ENCODE results near the gene PLEKHG4.

The PLEKHG4 gene

DNA sequence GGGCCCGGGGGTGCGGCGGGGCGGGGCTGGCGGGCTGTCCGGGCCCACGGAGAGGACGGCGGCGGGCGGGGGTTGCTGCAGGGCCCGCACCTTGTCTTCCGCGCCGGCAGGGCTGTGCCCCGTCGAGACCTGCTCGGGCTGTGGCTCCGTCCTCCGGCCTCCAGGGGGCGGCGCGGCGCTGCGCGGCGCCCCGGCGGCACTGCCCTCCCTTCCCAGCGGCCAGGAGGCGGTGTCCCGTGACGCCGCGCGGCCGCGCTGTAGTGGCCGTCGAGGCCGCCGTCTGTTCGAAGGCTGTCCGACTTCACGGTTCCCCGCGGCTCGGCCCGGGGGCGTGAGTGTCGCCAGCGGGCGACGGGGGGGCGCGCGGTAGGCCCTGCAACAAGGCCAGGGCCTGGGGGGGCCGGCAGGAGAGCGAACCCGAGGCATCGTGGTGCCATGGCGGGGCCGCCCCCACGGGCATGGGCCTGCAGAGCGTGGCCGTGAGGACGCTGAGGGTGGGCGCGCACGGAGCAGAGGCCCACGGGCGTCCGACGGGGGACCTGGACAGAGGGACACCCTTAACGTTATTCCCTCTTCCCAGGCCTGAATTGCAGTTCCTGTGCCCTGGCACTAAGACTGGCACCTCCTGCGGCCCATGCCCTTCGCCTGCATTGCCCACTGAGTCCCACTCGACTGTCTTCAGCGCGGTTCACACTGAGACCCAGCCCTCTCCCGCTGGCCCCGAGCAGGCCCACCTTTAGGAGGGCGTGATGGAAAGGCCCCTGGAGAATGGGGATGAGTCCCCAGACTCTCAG, at the start of gene PLEKHG4:
Gene PLEKHG4, plus strand, starts transcription at position 237 of the 794 bp plus-strand sequence. Its CDS starts 513 bp downstream, at position 750.
- peak within 1 kb of the TSS; percentile 82 to 84 for H3K4me3 ChIP-seq (ENCODE audit: low read depth in 1 of 2, low read length in 2 of 2)
- H3K9me3 ChIP-seq (ENCODE audit: control insufficient read depth in 1 of 2, low read length in 2 of 2) = no peaks in the 10 kb centered on the region
- peaks cover 11 to 15% of the 10 kb centered on the region in 2 donors for H3K4me1 ChIP-seq (ENCODE audit: control insufficient read depth in 1 of 2, insufficient read depth in 2 of 2, low read length in 2 of 2)
- no peaks in the 10 kb centered on the region for H3K27me3 ChIP-seq (ENCODE audit: control insufficient read depth in 1 of 2, insufficient read depth in 2 of 2, low read length in 2 of 2)
- H3K36me3 ChIP-seq (ENCODE audit: control insufficient read depth in 1 of 2, insufficient read depth in 2 of 2, low read length in 2 of 2) = peaks cover 0 to 7% of the 10 kb centered on the region in 2 donors
- peak within 1 kb of the TSS; percentile 68 to 70 for H3K9ac ChIP-seq (ENCODE audit: low read depth in 1 of 2, low read length in 2 of 2)
- no peak within 1 kb of the TSS for H3K27ac ChIP-seq (ENCODE audit: low read depth, low read length)

GRCh38 chr16:67229906-67230808, 49.2 kb upstream of the PLEKHG4 start:
- H3K9me3 ChIP-seq (ENCODE audit: control insufficient read depth in 1 of 2, low read length in 2 of 2) = no peaks in the 10 kb centered on the region
- no peak overlapping the region for H3K4me3 ChIP-seq (ENCODE audit: low read depth in 1 of 2, low read length in 2 of 2)
- H3K4me1 ChIP-seq (ENCODE audit: control insufficient read depth in 1 of 2, insufficient read depth in 2 of 2, low read length in 2 of 2) = peaks cover 39 to 42% of the 10 kb centered on the region in 2 donors
- no peaks in the 10 kb centered on the region for H3K27me3 ChIP-seq (ENCODE audit: control insufficient read depth in 1 of 2, insufficient read depth in 2 of 2, low read length in 2 of 2)
- H3K9ac ChIP-seq (ENCODE audit: low read depth in 1 of 2, low read length in 2 of 2) = no peak overlapping the region
- H3K27ac ChIP-seq (ENCODE audit: low read depth, low read length) = no peak overlapping the region
- H3K36me3 ChIP-seq (ENCODE audit: control insufficient read depth in 1 of 2, insufficient read depth in 2 of 2, low read length in 2 of 2) = peaks cover 34 to 52% of the 10 kb centered on the region in 2 donors

- Histone ChIP-seq H3K27ac (ENCODE audit: low read depth, low read length) (no peak overlapping the region), H3K4me1 (ENCODE audit: control insufficient read depth in 1 of 2, insufficient read depth in 2 of 2, low read length in 2 of 2) (peaks cover 33 to 34% of the 10 kb centered on the region in 2 donors), H3K4me3 (ENCODE audit: low read depth in 1 of 2, low read length in 2 of 2) (no peak overlapping the region), H3K9ac (ENCODE audit: low read depth in 1 of 2, low read length in 2 of 2) (no peak overlapping the region), H3K27me3 (ENCODE audit: control insufficient read depth in 1 of 2, insufficient read depth in 2 of 2, low read length in 2 of 2) (no peaks in the 10 kb centered on the region), H3K36me3 (ENCODE audit: control insufficient read depth in 1 of 2, insufficient read depth in 2 of 2, low read length in 2 of 2) (peaks cover 40 to 58% of the 10 kb centered on the region in 2 donors), H3K9me3 (ENCODE audit: control insufficient read depth in 1 of 2, low read length in 2 of 2) (no peaks in the 10 kb centered on the region)
Measured at GRCh38 chr16:67230809-67231660, 48.3 kb upstream of the PLEKHG4 start.

DNA sequence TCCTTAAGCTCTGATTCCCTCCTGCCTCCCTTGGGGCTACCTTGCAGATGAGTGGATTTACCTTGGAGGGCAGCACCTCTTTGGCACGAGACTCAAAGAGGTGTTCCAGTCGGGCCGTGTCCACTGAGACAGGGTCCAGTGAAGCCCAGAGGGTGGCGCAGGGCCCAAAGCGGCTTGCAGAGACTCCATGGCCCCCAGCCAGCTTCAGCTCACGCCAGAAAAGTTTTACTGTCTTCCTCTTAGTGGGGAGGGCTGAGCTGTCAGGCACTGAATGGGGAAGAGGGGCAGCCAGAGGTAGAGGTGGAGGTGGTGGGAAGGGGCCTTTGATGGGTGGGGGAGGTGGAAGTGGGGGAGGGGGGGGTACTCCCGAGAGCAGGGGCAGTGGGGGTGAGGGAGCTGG, 45.7 kb upstream of the PLEKHG4 start:
- Histone ChIP-seq H3K27ac (ENCODE audit: low read depth, low read length) (no peak overlapping the region), H3K4me3 (ENCODE audit: low read depth in 1 of 2, low read length in 2 of 2) (no peak overlapping the region), H3K9ac (ENCODE audit: low read depth in 1 of 2, low read length in 2 of 2) (no peak overlapping the region), H3K9me3 (ENCODE audit: control insufficient read depth in 1 of 2, low read length in 2 of 2) (no peaks in the 10 kb centered on the region), H3K27me3 (ENCODE audit: control insufficient read depth in 1 of 2, insufficient read depth in 2 of 2, low read length in 2 of 2) (no peaks in the 10 kb centered on the region), H3K4me1 (ENCODE audit: control insufficient read depth in 1 of 2, insufficient read depth in 2 of 2, low read length in 2 of 2) (peaks cover 15 to 16% of the 10 kb centered on the region in 2 donors), H3K36me3 (ENCODE audit: control insufficient read depth in 1 of 2, insufficient read depth in 2 of 2, low read length in 2 of 2) (peaks cover 48 to 74% of the 10 kb centered on the region in 2 donors)

DNA sequence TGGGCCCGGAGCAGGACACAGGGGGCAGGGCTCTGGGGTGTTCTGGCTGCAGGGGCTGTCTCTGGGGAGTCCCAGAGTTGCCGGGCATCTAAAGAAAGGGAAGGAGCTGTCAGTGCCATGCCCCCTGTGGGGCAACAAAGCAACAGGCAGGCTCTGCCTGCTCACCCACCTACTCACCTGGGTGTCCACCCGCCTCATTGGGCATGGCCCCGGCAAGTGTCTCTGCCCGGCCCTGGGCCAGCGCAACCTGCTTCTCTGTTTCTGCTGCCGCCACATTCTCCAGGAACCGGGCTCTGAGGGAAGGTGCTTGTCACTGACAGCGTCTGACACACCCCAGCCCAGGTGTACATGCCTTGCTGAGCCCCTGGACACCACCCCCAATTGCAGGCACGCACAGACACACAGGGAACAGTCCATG, 45.1 kb upstream of the PLEKHG4 start:
- Histone ChIP-seq H3K4me1 (ENCODE audit: control insufficient read depth in 1 of 2, insufficient read depth in 2 of 2, low read length in 2 of 2) (peaks cover 15 to 16% of the 10 kb centered on the region in 2 donors), H3K27ac (ENCODE audit: low read depth, low read length) (no peak overlapping the region), H3K9me3 (ENCODE audit: control insufficient read depth in 1 of 2, low read length in 2 of 2) (no peaks in the 10 kb centered on the region), H3K4me3 (ENCODE audit: low read depth in 1 of 2, low read length in 2 of 2) (no peak overlapping the region), H3K9ac (ENCODE audit: low read depth in 1 of 2, low read length in 2 of 2) (no peak overlapping the region), H3K36me3 (ENCODE audit: control insufficient read depth in 1 of 2, insufficient read depth in 2 of 2, low read length in 2 of 2) (peaks cover 44 to 75% of the 10 kb centered on the region in 2 donors), H3K27me3 (ENCODE audit: control insufficient read depth in 1 of 2, insufficient read depth in 2 of 2, low read length in 2 of 2) (no peaks in the 10 kb centered on the region)

- Histone ChIP-seq H3K4me1 (ENCODE audit: control insufficient read depth in 1 of 2, insufficient read depth in 2 of 2, low read length in 2 of 2) (peaks cover 11 to 12% of the 10 kb centered on the region in 2 donors), H3K9ac (ENCODE audit: low read depth in 1 of 2, low read length in 2 of 2) (no peak overlapping the region), H3K9me3 (ENCODE audit: control insufficient read depth in 1 of 2, low read length in 2 of 2) (no peaks in the 10 kb centered on the region), H3K4me3 (ENCODE audit: low read depth in 1 of 2, low read length in 2 of 2) (no peak overlapping the region), H3K27me3 (ENCODE audit: control insufficient read depth in 1 of 2, insufficient read depth in 2 of 2, low read length in 2 of 2) (no peaks in the 10 kb centered on the region), H3K27ac (ENCODE audit: low read depth, low read length) (no peak overlapping the region), H3K36me3 (ENCODE audit: control insufficient read depth in 1 of 2, insufficient read depth in 2 of 2, low read length in 2 of 2) (peaks cover 31 to 61% of the 10 kb centered on the region in 2 donors)
Measured at GRCh38 chr16:67235816-67236562, 43.3 kb upstream of the PLEKHG4 start.

- H3K4me3 ChIP-seq (ENCODE audit: low read depth in 1 of 2, low read length in 2 of 2) = no peak overlapping the region
- H3K36me3 ChIP-seq (ENCODE audit: control insufficient read depth in 1 of 2, insufficient read depth in 2 of 2, low read length in 2 of 2) = peaks cover 23 to 53% of the 10 kb centered on the region in 2 donors
- H3K9ac ChIP-seq (ENCODE audit: low read depth in 1 of 2, low read length in 2 of 2) = no peak overlapping the region
- H3K27me3 ChIP-seq (ENCODE audit: control insufficient read depth in 1 of 2, insufficient read depth in 2 of 2, low read length in 2 of 2) = no peaks in the 10 kb centered on the region
- no peak overlapping the region for H3K27ac ChIP-seq (ENCODE audit: low read depth, low read length)
- no peaks in the 10 kb centered on the region for H3K9me3 ChIP-seq (ENCODE audit: control insufficient read depth in 1 of 2, low read length in 2 of 2)
- peaks cover 13 to 15% of the 10 kb centered on the region in 2 donors for H3K4me1 ChIP-seq (ENCODE audit: control insufficient read depth in 1 of 2, insufficient read depth in 2 of 2, low read length in 2 of 2)
Measured at GRCh38 chr16:67236563-67237395, 42.6 kb upstream of the PLEKHG4 start.

- no peaks in the 10 kb centered on the region for H3K9me3 ChIP-seq (ENCODE audit: control insufficient read depth in 1 of 2, low read length in 2 of 2)
- no peak overlapping the region for H3K27ac ChIP-seq (ENCODE audit: low read depth, low read length)
- no peak overlapping the region for H3K9ac ChIP-seq (ENCODE audit: low read depth in 1 of 2, low read length in 2 of 2)
- no peaks in the 10 kb centered on the region for H3K27me3 ChIP-seq (ENCODE audit: control insufficient read depth in 1 of 2, insufficient read depth in 2 of 2, low read length in 2 of 2)
- peaks cover 21 to 22% of the 10 kb centered on the region in 2 donors for H3K4me1 ChIP-seq (ENCODE audit: control insufficient read depth in 1 of 2, insufficient read depth in 2 of 2, low read length in 2 of 2)
- peaks cover 23 to 50% of the 10 kb centered on the region in 2 donors for H3K36me3 ChIP-seq (ENCODE audit: control insufficient read depth in 1 of 2, insufficient read depth in 2 of 2, low read length in 2 of 2)
- no peak overlapping the region for H3K4me3 ChIP-seq (ENCODE audit: low read depth in 1 of 2, low read length in 2 of 2)
Measured at GRCh38 chr16:67237396-67238277, 41.7 kb upstream of the PLEKHG4 start.

Data from duodenal mucosa (tissue), 2 donors.